ENCODE measurements around the gene COMMD8. TPM values are rescaled to one million over a fixed set of nuclear protein-coding genes. Genes with fewer than 3 reads are reported as not detected.

Gene COMMD8
- total RNA-seq, 4 donors from 2014 or later = 6.0 to 26.1 (median 19.1) TPM

GRCh38 chr4:47471591-47471990 is 8.1 kb upstream of the COMMD8 start:
- H3K36me3 ChIP-seq = no peaks in the 10 kb centered on the region
- no peak overlapping the region for H3K4me3 ChIP-seq
- no peak for DNase-seq
- TF ChIP-seq POLR2A (IDR thresholded peaks at IDR 0.05) = no peak
- no peaks in the 10 kb centered on the region for H3K9me3 ChIP-seq
- H3K4me1 ChIP-seq = no peaks in the 10 kb centered on the region
- no peaks in the 10 kb centered on the region for H3K27me3 ChIP-seq
- no peak overlapping the region for H3K27ac ChIP-seq

DNA sequence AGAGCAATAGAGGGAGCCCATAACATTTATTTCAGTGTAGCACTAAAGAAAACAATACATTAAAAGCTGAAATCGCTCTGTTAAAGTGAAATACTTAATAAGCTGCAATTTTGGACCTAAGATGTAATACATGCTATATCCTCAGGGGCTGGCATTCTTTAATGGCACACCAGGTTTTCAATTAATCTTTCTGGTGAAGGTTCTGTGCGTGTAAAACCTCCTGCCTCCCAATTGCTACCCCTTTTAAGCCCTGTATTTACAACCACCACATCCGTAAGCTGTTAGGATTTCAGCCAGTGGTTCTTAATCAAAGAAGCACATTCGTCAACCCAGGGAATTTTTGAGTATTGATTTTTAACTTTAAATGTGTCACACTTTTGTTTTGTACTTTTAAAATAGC is 7.6 kb upstream of the COMMD8 start:
- H3K36me3 ChIP-seq = no peaks in the 10 kb centered on the region
- H3K9me3 ChIP-seq = no peaks in the 10 kb centered on the region
- TF ChIP-seq CTCF (IDR thresholded peaks at IDR 0.05) = no peak
- no peak for TF ChIP-seq POLR2A (IDR thresholded peaks at IDR 0.05)
- no peak overlapping the region for H3K4me3 ChIP-seq
- no peak for DNase-seq
- H3K27me3 ChIP-seq = no peaks in the 10 kb centered on the region
- no peaks in the 10 kb centered on the region for H3K4me1 ChIP-seq
- no peak overlapping the region for H3K27ac ChIP-seq

DNA sequence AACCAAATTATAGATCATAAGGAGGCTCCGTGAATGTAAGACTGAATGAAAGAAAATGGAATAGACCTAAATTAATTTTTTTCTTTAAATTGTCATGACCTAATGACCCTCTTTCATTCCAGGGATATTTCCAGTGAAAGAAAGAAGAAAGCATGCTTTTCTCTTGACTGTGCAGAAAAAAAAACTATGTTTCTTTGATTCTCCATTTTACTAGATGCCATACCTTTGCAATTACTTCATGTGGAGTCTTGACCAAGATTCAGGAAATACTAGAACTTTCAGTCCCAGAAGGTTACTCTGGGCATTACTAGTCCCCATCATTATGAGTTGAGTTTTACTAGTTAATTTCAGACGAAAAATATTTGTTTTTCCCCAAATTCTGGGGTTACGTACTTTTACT is 6.4 kb upstream of the COMMD8 start:
- no peak for DNase-seq
- Histone ChIP-seq H3K4me3 (no peak overlapping the region), H3K9me3 (no peaks in the 10 kb centered on the region), H3K4me1 (no peaks in the 10 kb centered on the region), H3K27me3 (no peaks in the 10 kb centered on the region), H3K27ac (no peak overlapping the region), H3K36me3 (no peaks in the 10 kb centered on the region)
- TF ChIP-seq CTCF (IDR thresholded peaks at IDR 0.05) (no peak), POLR2A (IDR thresholded peaks at IDR 0.05) (no peak)

DNA sequence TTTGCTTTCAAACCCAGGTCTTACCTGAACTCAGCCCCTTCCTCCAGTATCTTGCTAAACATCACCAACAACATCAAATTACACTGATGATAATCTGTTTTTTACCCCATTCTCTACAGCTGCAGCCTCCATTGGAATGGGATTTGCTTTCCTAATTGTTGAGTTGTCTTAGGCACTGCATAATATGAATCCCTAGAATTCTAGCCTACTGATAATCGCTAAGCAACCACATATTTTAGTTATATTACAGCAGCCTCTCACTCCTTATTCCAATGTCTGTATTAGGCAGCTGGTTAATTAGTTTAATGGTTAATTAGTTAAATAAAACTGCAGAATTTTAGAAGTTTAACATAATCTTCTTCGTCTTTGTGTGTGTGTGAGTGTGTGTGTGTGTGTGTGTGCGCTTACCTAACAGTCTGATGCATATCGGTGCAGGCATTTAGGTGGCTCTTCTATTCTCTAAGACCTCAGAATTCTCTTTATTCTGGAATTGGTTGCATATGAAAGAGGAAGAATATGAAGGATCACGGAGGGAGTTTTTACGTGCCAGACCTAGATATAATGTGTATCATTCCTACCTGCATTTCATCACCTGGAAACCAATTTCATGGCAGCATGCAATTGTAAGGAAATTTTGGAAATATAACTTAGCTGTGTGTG is 5.3 kb upstream of the COMMD8 start:
- TF ChIP-seq CTCF (IDR thresholded peaks at IDR 0.05) (no peak), POLR2A (IDR thresholded peaks at IDR 0.05) (no peak)
- H3K27ac ChIP-seq = no peak overlapping the region
- no peak overlapping the region for H3K4me3 ChIP-seq
- DNase-seq = no peak
- H3K36me3 ChIP-seq = no peaks in the 10 kb centered on the region
- no peaks in the 10 kb centered on the region for H3K27me3 ChIP-seq
- H3K4me1 ChIP-seq = no peaks in the 10 kb centered on the region
- H3K9me3 ChIP-seq = no peaks in the 10 kb centered on the region

- DNase-seq = no peak
- Histone ChIP-seq H3K36me3 (no peaks in the 10 kb centered on the region), H3K9me3 (no peaks in the 10 kb centered on the region), H3K4me3 (no peak overlapping the region), H3K4me1 (peaks cover 0 to 3% (median 0%) of the 10 kb centered on the region in 4 donors), H3K27ac (no peak overlapping the region), H3K27me3 (no peaks in the 10 kb centered on the region)
- TF ChIP-seq CTCF (IDR thresholded peaks at IDR 0.05) = no peak
- TF ChIP-seq POLR2A (IDR thresholded peaks at IDR 0.05) = no peak
Observed at GRCh38 chr4:47466056-47466785, 2.7 kb upstream of the COMMD8 start.

DNA sequence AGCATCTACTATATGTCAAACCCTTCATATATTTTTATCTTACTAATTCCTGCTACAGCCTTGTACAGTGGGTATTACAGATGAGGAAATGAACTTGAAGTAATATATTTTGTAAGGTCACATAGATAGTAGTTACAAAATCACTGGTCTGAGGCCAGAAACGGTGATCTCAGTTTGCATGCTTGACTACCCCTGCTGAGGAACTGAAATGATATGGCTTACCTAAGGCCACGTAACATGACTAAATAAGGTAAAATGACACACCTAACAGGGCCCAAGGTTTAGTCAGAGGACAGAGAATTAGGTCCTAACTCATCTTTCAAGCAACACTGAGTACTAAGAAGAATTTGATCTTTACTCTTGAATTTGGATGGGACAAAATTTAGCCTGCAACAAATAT is 1.5 kb upstream of the COMMD8 start:
- Histone ChIP-seq H3K27me3 (no peaks in the 10 kb centered on the region), H3K36me3 (no peaks in the 10 kb centered on the region), H3K9me3 (no peaks in the 10 kb centered on the region), H3K4me3 (no peak overlapping the region), H3K4me1 (peaks cover 0 to 3% (median 0%) of the 10 kb centered on the region in 4 donors), H3K27ac (no peak overlapping the region)
- no peak for DNase-seq
- TF ChIP-seq CTCF (IDR thresholded peaks at IDR 0.05) (no peak), POLR2A (IDR thresholded peaks at IDR 0.05) (no peak)
